ENCODE results near the gene RABL6.

GRCh38 chr9:136826703-136827582, 19.2 kb downstream of the RABL6 start:
- TF ChIP-seq, protein P1, sequence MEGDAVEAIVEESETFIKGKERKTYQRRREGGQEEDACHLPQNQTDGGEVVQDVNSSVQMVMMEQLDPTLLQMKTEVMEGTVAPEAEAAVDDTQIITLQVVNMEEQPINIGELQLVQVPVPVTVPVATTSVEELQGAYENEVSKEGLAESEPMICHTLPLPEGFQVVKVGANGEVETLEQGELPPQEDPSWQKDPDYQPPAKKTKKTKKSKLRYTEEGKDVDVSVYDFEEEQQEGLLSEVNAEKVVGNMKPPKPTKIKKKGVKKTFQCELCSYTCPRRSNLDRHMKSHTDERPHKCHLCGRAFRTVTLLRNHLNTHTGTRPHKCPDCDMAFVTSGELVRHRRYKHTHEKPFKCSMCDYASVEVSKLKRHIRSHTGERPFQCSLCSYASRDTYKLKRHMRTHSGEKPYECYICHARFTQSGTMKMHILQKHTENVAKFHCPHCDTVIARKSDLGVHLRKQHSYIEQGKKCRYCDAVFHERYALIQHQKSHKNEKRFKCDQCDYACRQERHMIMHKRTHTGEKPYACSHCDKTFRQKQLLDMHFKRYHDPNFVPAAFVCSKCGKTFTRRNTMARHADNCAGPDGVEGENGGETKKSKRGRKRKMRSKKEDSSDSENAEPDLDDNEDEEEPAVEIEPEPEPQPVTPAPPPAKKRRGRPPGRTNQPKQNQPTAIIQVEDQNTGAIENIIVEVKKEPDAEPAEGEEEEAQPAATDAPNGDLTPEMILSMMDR (IDR thresholded peaks at IDR 0.05; ENCODE audit: insufficient read depth, low read length), result no peak
- 0 out of 2 replicates have a peak, but pooled peaks have one; percentile 17 for TF ChIP-seq POLR2AphosphoS5 (IDR thresholded peaks at IDR 0.05; ENCODE audit: low read depth)
